Measurements from ENCODE around the gene ZNF445.

GRCh38 chr3:44468572-44469520 is 8.6 kb downstream of the ZNF445 start:
- TF ChIP-seq CTCF (IDR thresholded peaks at IDR 0.05), result no peak
- no peak for TF ChIP-seq POLR2A (IDR thresholded peaks at IDR 0.05)

Data from uterus (tissue), 2 donors.